Gastrocnemius medialis (tissue), 4 donors: ENCODE results near the gene TMCC1. TPM values are rescaled to one million over a fixed set of nuclear protein-coding genes. Genes with fewer than 3 reads are reported as not detected.

Source experiments
- ATAC-seq, 2 donors: fragments of 150-250 bp; one replicate each; pipeline ENCODE4 v1.9.1; 2016
- DNase-seq, 2 donors: peaks; one replicate each; pipeline ENCODE4 v3.0.0-alpha.2; 2019
- H3K27ac ChIP-seq, 4 donors: fragments of 200-600 bp; sonication (generic); 1 replicate in 1 of 4; 2 replicates in 3 of 4; pipeline ENCODE4 v1.5.1; 2016 to 2018; ENCODE audit warnings: mild to moderate bottlenecking in 2 of 4, moderate library complexity in 1 of 4
- H3K27me3 ChIP-seq, 3 donors: fragments of 200-600 bp; sonication (generic) in 2 of 3; 1 replicate in 1 of 3; 2 replicates in 2 of 3; pipeline versions ENCODE4 v1.5.1 to v1.6.0; 2016 to 2019; ENCODE audit warnings: mild to moderate bottlenecking in 1 of 3, moderate library complexity in 1 of 3
- H3K36me3 ChIP-seq, 2 donors: fragments of 200-600 bp; sonication (generic) in 1 of 2; one replicate each; pipeline ENCODE4 v1.5.1; 2017 to 2018
- H3K4me1 ChIP-seq, 2 donors: fragments of 200-600 bp; sonication (generic) in 1 of 2; one replicate each; pipeline ENCODE4 v1.5.1; 2016 to 2017; ENCODE audit warnings: mild to moderate bottlenecking in 2 of 2
- H3K4me3 ChIP-seq, 4 donors: fragments of 200-600 bp; sonication (generic) in 3 of 4; 1 replicate in 1 of 4; 2 replicates in 3 of 4; pipeline ENCODE4 v1.5.1; 2016 to 2019; ENCODE audit warnings: mild to moderate bottlenecking in 2 of 4
- H3K9me3 ChIP-seq, 3 donors: fragments of 200-600 bp; sonication (generic) in 2 of 3; 1 replicate in 1 of 3; 2 replicates in 2 of 3; pipeline ENCODE4 v1.5.1; 2016 to 2019
- POLR2A ChIP-seq, 2 donors: fragments of 450-650 bp; IDR thresholded peaks; one replicate each; pipeline ENCODE4 v1.6.1; 2017; ENCODE audit warnings: antibody characterized with exemption in 2 of 2, mild to moderate bottlenecking in 2 of 2, moderate library complexity in 2 of 2
- in situ Hi-C, 4 donors: fragments of 200-750 bp; cut with MboI; loops; one replicate each; pipeline versions ENCODE4 v1.15.0 to v1.8.0; 2017; ENCODE audit warnings: low sequenced_read_pairs in 4 of 4
- intact Hi-C: fragments of 100-400 bp; cut with DNase I; formaldehyde crosslinking; loops from one replicate; pipeline ENCODE4 v1.15.1; 2023; ENCODE audit warnings: low total_unique reads
- total RNA-seq, 4 donors: library from RNA; depleted of rRNA; stranded (reverse); fragments of >200 nt; gene quantifications; one replicate each; pipeline versions ENCODE4 v1.1.0 to v1.2.3, GENCODE V29; 2016
- TF ChIP-seq, protein P1 (sequence below), 5 experiments: fragments of 450-650 bp in 3 of 5; fragments of 200-600 bp in 2 of 5; sonication (generic) in 2 of 5; IDR thresholded peaks in 4 of 5; conservative IDR thresholded peaks in 1 of 5; 1 replicate in 4 of 5; 2 replicates in 1 of 5; pipeline ENCODE4 v1.5.1; 2016 to 2019; ENCODE audit warnings: antibody characterized with exemption in 5 of 5, mild to moderate bottlenecking in 3 of 5, moderate library complexity in 3 of 5

Gene TMCC1
- total RNA-seq, 4 donors from 2014 or later: 18.8 to 24.7 (median 20.2) TPM

DNA sequence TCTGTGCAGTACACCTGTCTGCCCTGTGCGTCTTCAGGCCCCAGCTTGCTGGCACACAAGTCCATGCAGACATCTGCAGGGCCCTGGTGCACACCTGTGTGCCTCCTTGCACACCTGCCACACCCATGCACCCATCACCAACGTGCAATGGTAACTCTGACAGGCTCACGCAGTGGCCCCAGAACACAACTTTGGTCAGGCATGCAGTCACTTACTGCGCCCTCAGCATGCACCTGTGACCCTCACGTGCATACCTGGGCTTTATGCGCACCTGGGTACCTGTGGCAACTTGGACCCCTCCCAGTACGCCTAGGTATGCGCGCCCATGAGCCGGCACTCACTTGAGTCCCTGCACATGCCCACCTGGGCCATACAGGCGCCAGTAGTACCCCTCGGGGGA, 288.7 kb downstream of the TMCC1 start:
- Histone ChIP-seq H3K27me3 (peaks cover 0 to 15% (median 6%) of the 10 kb centered on the region in 3 donors), H3K27ac (peak overlapping the region in 3 of 4 donors; percentile 80 to 86 (median 82)), H3K36me3 (no peaks in the 10 kb centered on the region), H3K9me3 (no peaks in the 10 kb centered on the region), H3K4me3 (peak overlapping the region; percentile 56 to 66 (median 60)), H3K4me1 (peaks cover 33 to 53% of the 10 kb centered on the region in 2 donors)
- TF ChIP-seq, protein P1, sequence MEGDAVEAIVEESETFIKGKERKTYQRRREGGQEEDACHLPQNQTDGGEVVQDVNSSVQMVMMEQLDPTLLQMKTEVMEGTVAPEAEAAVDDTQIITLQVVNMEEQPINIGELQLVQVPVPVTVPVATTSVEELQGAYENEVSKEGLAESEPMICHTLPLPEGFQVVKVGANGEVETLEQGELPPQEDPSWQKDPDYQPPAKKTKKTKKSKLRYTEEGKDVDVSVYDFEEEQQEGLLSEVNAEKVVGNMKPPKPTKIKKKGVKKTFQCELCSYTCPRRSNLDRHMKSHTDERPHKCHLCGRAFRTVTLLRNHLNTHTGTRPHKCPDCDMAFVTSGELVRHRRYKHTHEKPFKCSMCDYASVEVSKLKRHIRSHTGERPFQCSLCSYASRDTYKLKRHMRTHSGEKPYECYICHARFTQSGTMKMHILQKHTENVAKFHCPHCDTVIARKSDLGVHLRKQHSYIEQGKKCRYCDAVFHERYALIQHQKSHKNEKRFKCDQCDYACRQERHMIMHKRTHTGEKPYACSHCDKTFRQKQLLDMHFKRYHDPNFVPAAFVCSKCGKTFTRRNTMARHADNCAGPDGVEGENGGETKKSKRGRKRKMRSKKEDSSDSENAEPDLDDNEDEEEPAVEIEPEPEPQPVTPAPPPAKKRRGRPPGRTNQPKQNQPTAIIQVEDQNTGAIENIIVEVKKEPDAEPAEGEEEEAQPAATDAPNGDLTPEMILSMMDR (IDR thresholded peaks at IDR 0.05 in 4 of 5, conservative IDR thresholded peaks at IDR 0.05 in 1 of 5): no peak
- no peak for TF ChIP-seq POLR2A (IDR thresholded peaks at IDR 0.05)
- intact Hi-C loops (loop anchor here (5.0 kb wide), 1 partner anchor 112 kb away; no protein-coding TSS in a partner anchor), in situ Hi-C loops (no loop called here)
- DNase-seq: no peak
- ATAC-seq: no peak

DNA sequence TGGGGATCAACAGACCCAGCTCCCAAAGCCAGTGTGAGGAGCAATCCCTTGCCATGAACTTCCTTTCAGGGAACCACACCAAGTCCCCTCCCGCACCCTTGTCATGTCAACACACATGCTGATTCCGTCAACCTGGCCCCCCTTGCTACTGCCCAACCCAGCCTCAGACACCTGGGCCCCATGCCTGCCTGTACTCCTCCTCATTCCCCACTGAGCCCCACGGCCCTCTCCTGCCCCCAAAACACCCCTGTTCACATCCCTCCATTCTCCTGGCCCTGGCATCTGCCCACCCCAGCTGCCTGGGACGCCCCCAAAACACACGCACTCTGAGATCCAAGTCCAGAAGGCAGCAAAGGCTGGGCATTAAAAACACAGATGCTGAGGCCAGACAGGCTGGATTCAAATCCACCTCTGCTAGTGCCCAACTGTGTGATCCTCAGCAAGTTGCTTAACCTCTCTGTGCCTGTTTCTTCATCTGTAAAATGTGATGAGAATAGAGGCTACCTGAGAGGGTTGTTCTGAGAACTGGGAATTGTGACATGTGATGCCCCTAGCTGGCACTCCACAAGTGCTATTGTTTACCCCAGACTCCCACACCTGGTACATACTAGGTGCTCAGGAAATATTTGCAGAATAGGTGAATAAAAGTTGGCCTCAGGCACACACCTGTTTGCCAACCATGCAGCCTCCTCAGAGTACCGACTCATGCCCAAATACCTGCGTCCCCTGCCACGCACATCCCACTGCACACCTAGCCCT, 289.3 kb downstream of the TMCC1 start:
- Histone ChIP-seq H3K36me3 (no peaks in the 10 kb centered on the region), H3K27me3 (peaks cover 0 to 15% (median 6%) of the 10 kb centered on the region in 3 donors), H3K9me3 (no peaks in the 10 kb centered on the region), H3K4me1 (peaks cover 39 to 51% of the 10 kb centered on the region in 2 donors), H3K4me3 (peak overlapping the region; percentile 56 to 66 (median 60)), H3K27ac (peak overlapping the region; percentile 68 to 86 (median 81))
- in situ Hi-C loops: no loop called here
- ATAC-seq (no peak), DNase-seq (no peak)
- TF ChIP-seq, protein P1 (IDR thresholded peaks at IDR 0.05 in 4 of 5, conservative IDR thresholded peaks at IDR 0.05 in 1 of 5): no peak
- no peak for TF ChIP-seq POLR2A (IDR thresholded peaks at IDR 0.05)
- intact Hi-C loops: no loop called here

DNA sequence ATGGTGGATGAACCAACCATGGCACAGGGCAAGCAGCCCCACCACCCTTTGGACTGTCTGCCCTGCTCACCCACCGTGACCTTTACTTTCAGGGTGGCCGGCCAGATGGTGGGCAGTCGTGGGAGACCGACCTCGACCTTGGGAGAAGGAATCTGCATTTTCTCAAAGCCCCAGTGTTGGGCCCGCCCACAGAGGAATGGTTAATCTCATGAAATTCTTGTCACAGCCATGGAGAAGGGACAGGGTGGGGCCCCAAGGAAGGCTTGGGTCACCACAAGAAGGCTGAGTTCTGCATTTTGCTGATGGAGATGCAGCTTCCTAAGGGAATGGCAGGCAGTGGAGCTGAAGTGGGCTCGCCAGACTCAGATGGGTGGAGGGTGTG, 290.0 kb downstream of the TMCC1 start:
- Histone ChIP-seq H3K27ac (peak overlapping the region; percentile 68 to 86 (median 81)), H3K4me1 (peaks cover 42 to 50% of the 10 kb centered on the region in 2 donors), H3K36me3 (no peaks in the 10 kb centered on the region), H3K4me3 (peak overlapping the region; percentile 56 to 66 (median 60)), H3K9me3 (no peaks in the 10 kb centered on the region), H3K27me3 (peaks cover 0 to 15% (median 6%) of the 10 kb centered on the region in 3 donors)
- ATAC-seq (no peak), DNase-seq (no peak)
- in situ Hi-C loops (no loop called here), intact Hi-C loops (no loop called here)
- TF ChIP-seq POLR2A (IDR thresholded peaks at IDR 0.05): no peak
- TF ChIP-seq, protein P1 (IDR thresholded peaks at IDR 0.05 in 4 of 5, conservative IDR thresholded peaks at IDR 0.05 in 1 of 5): no peak

DNA sequence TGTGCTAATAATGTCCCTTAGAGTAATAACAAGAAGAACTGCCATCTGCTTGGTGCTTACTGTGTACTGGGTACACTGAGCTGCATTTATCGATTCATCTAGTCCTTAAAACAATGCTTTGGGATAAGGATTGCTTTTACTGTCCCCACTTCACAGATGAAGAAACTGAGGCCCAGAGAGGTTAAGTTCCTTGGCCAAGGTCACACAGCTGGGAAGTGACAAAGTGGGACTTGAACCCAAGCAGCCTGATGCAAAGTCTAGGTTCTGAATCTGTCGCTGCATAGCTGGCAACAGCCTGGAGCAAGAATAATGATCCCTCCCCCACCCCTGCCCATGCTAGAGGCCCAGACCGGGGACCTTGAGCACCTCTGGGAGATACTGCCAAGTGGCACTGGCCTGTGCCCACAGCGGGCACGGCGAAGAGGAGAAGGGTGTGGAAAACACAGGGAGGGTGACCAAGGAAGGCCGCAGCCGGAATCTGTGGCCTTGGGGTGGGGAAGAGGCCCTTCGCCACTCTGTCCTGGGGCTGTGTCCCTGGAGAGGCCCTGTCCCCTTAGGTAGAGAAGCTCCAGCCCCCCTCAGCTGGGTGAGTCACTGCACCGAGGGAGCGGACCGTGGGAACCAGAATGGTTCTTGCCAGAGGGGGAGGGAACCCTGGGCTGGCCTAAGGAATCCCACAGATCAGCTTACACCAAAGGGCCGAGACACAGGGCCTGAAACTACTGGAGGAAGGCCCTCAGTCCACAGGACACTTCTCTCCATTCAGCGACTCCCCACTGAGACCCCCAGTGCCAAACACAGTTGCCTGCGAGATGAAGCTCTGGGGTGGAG, 290.6 kb downstream of the TMCC1 start:
- DNase-seq: peak; percentile 52 to 75
- H3K4me1 ChIP-seq: peaks cover 45 to 51% of the 10 kb centered on the region in 2 donors
- ATAC-seq: peak; percentile 30 to 58
- H3K27me3 ChIP-seq: peaks cover 0 to 15% (median 6%) of the 10 kb centered on the region in 3 donors
- in situ Hi-C loops (no loop called here), intact Hi-C loops (no loop called here)
- H3K4me3 ChIP-seq: peak overlapping the region; percentile 56 to 66 (median 60)
- no peaks in the 10 kb centered on the region for H3K36me3 ChIP-seq
- no peaks in the 10 kb centered on the region for H3K9me3 ChIP-seq
- TF ChIP-seq, protein P1 (IDR thresholded peaks at IDR 0.05 in 4 of 5, conservative IDR thresholded peaks at IDR 0.05 in 1 of 5): no peak
- peak; percentile 13 to 14 for TF ChIP-seq POLR2A (IDR thresholded peaks at IDR 0.05)
- peak overlapping the region; percentile 68 to 86 (median 81) for H3K27ac ChIP-seq
